Heart left ventricle (tissue), 16 donors: ENCODE measurements around the gene CXorf38. TPM values are rescaled to one million over a fixed set of nuclear protein-coding genes. Genes with fewer than 3 reads are reported as not detected.

Experiments
- ATAC-seq, 4 donors: fragments of 200-7000 bp; cut with Tn5 transposase; one replicate each; pipeline ENCODE4 v1.9.1; 2020 to 2022; ENCODE audit warnings: moderate library complexity in 4 of 4, mild to moderate bottlenecking in 3 of 4, moderate number of reproducible peaks in 1 of 4
- DNase-seq, 5 donors: peaks; one replicate each; pipeline ENCODE4 v3.0.0-alpha.2; 2020
- H3K27ac ChIP-seq, 12 donors: fragments of 200-600 bp; sonication (generic) in 4 of 12; one replicate each; pipeline versions ENCODE4 v1.5.0 to v1.8.0; 2016 to 2022; ENCODE audit warnings: mild to moderate bottlenecking in 2 of 12
- H3K27me3 ChIP-seq, 9 donors: fragments of 200-600 bp; sonication (generic) in 2 of 9; one replicate each; pipeline versions ENCODE4 v1.5.1 to v1.8.0; 2016 to 2022; ENCODE audit warnings: mild to moderate bottlenecking in 3 of 9
- H3K36me3 ChIP-seq, 9 donors: fragments of 200-600 bp; sonication (generic) in 2 of 9; one replicate each; pipeline versions ENCODE4 v1.5.0 to v1.8.0; 2018 to 2022; ENCODE audit warnings: mild to moderate bottlenecking in 2 of 9
- H3K4me1 ChIP-seq, 12 donors: fragments of 200-600 bp; sonication (generic) in 4 of 12; one replicate each; pipeline versions ENCODE4 v1.5.0 to v1.8.0; 2016 to 2022; ENCODE audit warnings: mild to moderate bottlenecking in 3 of 12
- H3K4me3 ChIP-seq, 12 donors: fragments of 200-600 bp; sonication (generic) in 4 of 12; one replicate each; pipeline versions ENCODE4 v1.5.0 to v1.8.0; 2017 to 2022; ENCODE audit warnings: mild to moderate bottlenecking in 9 of 12, moderate library complexity in 4 of 12
- H3K9me3 ChIP-seq, 12 donors: fragments of 200-600 bp; sonication (generic) in 4 of 12; one replicate each; pipeline versions ENCODE4 v1.5.0 to v1.8.0; 2016 to 2022; ENCODE audit warnings: mild to moderate bottlenecking in 1 of 12
- POLR2A ChIP-seq, 2 donors: fragments of 450-650 bp; IDR thresholded peaks; one replicate each; pipeline ENCODE4 v1.6.1; 2017; ENCODE audit warnings: antibody characterized with exemption in 2 of 2, mild to moderate bottlenecking in 2 of 2, moderate library complexity in 2 of 2
- WGBS, 4 donors: extraction: QIAGEN DNeasy Blood & Tissue Kit in 2 of 4; methylation state at CpG; one replicate each; pipeline versions ENCODE4 v1.1.5 to v1.1.7; 2013 to 2018; 5-methylcytosine and 5-hydroxymethylcytosine counted together
- intact Hi-C, 10 donors: fragments of 100-400 bp; cut with DNase I; formaldehyde crosslinking; loops; one replicate each; pipeline versions ENCODE4 v1.11.1 to v1.14.2; 2022
- long read RNA-seq, 3 donors: library from polyadenylated mRNA; unstranded; transcript quantifications; one replicate each; pipeline ENCODE4 v2.0.0, GENCODE V29; 2020 to 2021
- polyA plus RNA-seq, 2 donors: library from polyadenylated mRNA; stranded (reverse); fragments of 200-250 nt; gene quantifications; one replicate each; pipeline ENCODE4 v1.2.3, GENCODE V29; 2013
- total RNA-seq, 9 donors: library from RNA; depleted of rRNA in 2 of 9; stranded (reverse); fragments of >200 nt in 2 of 9; fragmentation: NEBNext Ultra II Directional in 3 of 9; extraction: Animal tissue kit (Norgen Biotek cat#: 25700) in 3 of 9; gene quantifications; one replicate each; pipeline versions ENCODE4 v1.1.0 to v1.2.4, GENCODE V29; 2016 to 2023
- TF ChIP-seq, protein P1 (sequence below), 12 donors: fragments of 200-600 bp; sonication (generic) in 4 of 12; IDR thresholded peaks; one replicate each; pipeline versions ENCODE4 v1.5.0 to v1.8.0; 2018 to 2022; ENCODE audit warnings: antibody characterized with exemption in 12 of 12, mild to moderate bottlenecking in 5 of 12
- donor health status: ischemic (EF 13 %, LVEDD 7.1; RV severe dilation, severe dysfunction).
- donor health status: healthy with polysubstance abuse.
- donor health status: DM: no; HTN: yes; CAD: no.
- donor health status: DM: no; HTN: no; CAD: no.
- donor health status: ischemic (EF 25% LVEDD 6.9; RV normal size, moderate dysfunction).
- donor health status: ischemic (EF 25% LVEDD 5.7; RV mildly dilated, moderate dysfunction).
- donor health status: healthy.
- donor health status: DM: yes; HTN: yes; CAD: no.
- donor health status: ischemic (EF 35%, LVEDD 5.7; RV mildly dilated, moderate dysfunction).
- donor health status: nonischemic (EF 11% LVEDD 7.7; RV severe dilation, severe dysfunction).
- donor health status: DM: yes; HTN: yes; CAD: no.
- donor health status: PGD.
- donor health status: ischemic (EF 29% LVEDD 5.4; RV normal size, mild dysfunction).
- donor health status: nonischemic (EF 23%, LVEDD 6.1; RV moderate dilation, normal function).

The CXorf38 gene, protein sequence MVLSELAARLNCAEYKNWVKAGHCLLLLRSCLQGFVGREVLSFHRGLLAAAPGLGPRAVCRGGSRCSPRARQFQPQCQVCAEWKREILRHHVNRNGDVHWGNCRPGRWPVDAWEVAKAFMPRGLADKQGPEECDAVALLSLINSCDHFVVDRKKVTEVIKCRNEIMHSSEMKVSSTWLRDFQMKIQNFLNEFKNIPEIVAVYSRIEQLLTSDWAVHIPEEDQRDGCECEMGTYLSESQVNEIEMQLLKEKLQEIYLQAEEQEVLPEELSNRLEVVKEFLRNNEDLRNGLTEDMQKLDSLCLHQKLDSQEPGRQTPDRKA
- total RNA-seq (10 to 100 TPM in 1 of 9 donors, 1 to 10 TPM in 8; 3.3 to 16.0 (median 6.0) TPM), polyA plus RNA-seq (1 to 10 TPM; 2.6 to 3.5 TPM)
- long read RNA-seq, donor 1, partial matches to known transcripts: 1 of 5 reads
- long read RNA-seq, donor 1, other reads (novel, unspliced or antisense): 0 of 5 reads
- long read RNA-seq, donor 2, transcript CXorf38-201 (7 exons, 2,118 nt): major isoform, 20 of 23 reads
- long read RNA-seq, donor 2, partial matches to known transcripts: 0 of 23 reads
- long read RNA-seq, donor 2, other reads (novel, unspliced or antisense): 3 of 23 reads
- long read RNA-seq, donor 3, partial matches to known transcripts: 0 of 4 reads
- long read RNA-seq, donor 3, other reads (novel, unspliced or antisense): 3 of 4 reads

DNA sequence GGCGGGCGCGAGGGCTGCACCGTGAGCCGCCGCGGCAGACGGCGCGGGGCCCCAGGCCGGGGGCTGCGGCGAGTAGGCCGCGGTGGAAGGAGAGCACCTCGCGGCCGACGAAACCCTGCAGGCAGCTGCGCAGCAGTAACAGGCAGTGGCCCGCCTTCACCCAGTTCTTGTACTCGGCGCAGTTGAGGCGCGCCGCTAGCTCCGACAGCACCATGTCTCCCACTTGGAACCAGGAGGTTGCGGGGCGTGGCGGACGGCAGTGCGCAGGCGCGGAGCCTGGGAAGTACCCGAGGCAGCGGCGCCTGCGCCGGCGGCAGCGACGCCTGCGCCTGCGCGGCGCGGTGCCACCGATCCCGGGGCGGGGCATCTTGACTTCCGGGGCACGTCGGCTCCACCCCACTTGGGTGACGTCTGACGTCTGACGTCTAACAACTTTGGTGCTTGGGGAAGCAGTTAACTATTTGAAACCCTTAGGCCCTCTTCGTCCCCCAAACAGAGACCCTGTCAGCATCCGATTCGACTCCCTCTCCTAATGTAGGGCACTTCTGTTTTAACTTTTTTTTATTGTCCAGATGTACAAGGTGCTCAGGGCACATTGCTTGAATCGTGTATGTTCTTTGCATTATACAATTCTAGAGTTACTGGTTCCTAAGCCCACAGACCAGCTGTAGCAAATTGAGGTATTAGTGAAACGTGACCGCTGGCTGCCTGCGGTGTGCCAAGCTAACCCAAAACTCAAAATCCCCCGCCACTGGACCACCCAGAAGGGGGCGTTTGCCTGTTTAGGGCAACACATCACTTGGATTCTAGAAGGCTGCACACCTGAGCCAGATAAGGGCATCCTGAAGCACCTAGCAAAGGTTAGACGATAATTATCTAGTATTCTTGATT lies at the start of gene CXorf38:
Gene CXorf38, minus strand, starts transcription at position 255 of the 891 bp plus-strand sequence. Its CDS starts 41 bp downstream, at position 214.
- WGBS, 4 donors: 1 to 20% (median 3%) methylated on average over 29 to 66 of the region's 66 CpGs
- DNase-seq: peak; percentile 88 to 95 (median 94)
- Histone ChIP-seq H3K27me3 (peaks cover 0 to 3% (median 0%) of the 10 kb centered on the region in 9 donors), H3K27ac (peak within 1 kb of the TSS; percentile 57 to 88 (median 84)), H3K36me3 (peaks cover 0 to 19% (median 8%) of the 10 kb centered on the region in 9 donors), H3K4me3 (peak within 1 kb of the TSS; percentile 70 to 98 (median 83)), H3K9me3 (no peaks in the 10 kb centered on the region), H3K4me1 (peaks cover 0 to 44% (median 18%) of the 10 kb centered on the region in 12 donors)
- intact Hi-C loops: loop anchor here in 4 of 10 donors (5.0 to 10.0 kb wide), 3 partner anchors 63 to 105 kb away; partner anchors contain the start of genes ATP6AP2 (in 1 of the 4) and MED14 (in 1 of the 4)
- TF ChIP-seq, protein P1, sequence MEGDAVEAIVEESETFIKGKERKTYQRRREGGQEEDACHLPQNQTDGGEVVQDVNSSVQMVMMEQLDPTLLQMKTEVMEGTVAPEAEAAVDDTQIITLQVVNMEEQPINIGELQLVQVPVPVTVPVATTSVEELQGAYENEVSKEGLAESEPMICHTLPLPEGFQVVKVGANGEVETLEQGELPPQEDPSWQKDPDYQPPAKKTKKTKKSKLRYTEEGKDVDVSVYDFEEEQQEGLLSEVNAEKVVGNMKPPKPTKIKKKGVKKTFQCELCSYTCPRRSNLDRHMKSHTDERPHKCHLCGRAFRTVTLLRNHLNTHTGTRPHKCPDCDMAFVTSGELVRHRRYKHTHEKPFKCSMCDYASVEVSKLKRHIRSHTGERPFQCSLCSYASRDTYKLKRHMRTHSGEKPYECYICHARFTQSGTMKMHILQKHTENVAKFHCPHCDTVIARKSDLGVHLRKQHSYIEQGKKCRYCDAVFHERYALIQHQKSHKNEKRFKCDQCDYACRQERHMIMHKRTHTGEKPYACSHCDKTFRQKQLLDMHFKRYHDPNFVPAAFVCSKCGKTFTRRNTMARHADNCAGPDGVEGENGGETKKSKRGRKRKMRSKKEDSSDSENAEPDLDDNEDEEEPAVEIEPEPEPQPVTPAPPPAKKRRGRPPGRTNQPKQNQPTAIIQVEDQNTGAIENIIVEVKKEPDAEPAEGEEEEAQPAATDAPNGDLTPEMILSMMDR (IDR thresholded peaks at IDR 0.05): no peak
- TF ChIP-seq POLR2A (IDR thresholded peaks at IDR 0.05): peak in 1 of 2 donors; percentile 71
- peak; percentile 76 to 93 (median 88) for ATAC-seq

DNA sequence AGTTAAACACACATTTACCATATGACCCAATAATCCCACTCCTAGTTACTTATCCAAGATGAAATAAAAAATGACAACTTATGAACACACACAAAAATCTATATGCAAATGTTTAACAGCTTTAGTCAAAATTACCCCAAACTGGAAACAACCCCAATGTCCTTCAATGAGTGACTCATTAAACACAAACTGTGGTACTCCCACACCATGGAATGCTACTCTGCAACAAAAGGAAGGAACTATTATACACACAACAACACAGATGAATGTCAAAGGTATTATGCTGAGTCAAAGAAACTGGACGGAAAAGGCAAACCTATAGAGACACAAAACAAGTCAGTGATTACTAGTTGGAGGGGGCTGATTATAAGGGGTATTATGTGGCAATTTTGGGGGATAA lies 47.4 kb upstream of the CXorf38 start:
- intact Hi-C loops: no loop called here
- Histone ChIP-seq H3K27ac (no peak overlapping the region), H3K4me1 (no peaks in the 10 kb centered on the region), H3K27me3 (peaks cover 0 to 2% (median 0%) of the 10 kb centered on the region in 9 donors), H3K36me3 (peaks cover 0 to 90% (median 65%) of the 10 kb centered on the region in 9 donors), H3K9me3 (no peaks in the 10 kb centered on the region), H3K4me3 (no peak overlapping the region)
- 87 to 97% (median 94%) methylated on average over 1 of the region's 1 CpG for WGBS, 4 donors
- TF ChIP-seq POLR2A (IDR thresholded peaks at IDR 0.05): no peak
- TF ChIP-seq, protein P1 (IDR thresholded peaks at IDR 0.05): no peak
- no peak for ATAC-seq
- no peak for DNase-seq

GRCh38 chrX:40688929-40689328 lies 41.6 kb upstream of the CXorf38 start:
- Histone ChIP-seq H3K27ac (no peak overlapping the region), H3K4me1 (no peaks in the 10 kb centered on the region), H3K27me3 (peaks cover 0 to 13% (median 0%) of the 10 kb centered on the region in 9 donors), H3K4me3 (no peak overlapping the region), H3K9me3 (no peaks in the 10 kb centered on the region), H3K36me3 (peaks cover 0 to 67% (median 43%) of the 10 kb centered on the region in 9 donors)
- intact Hi-C loops: no loop called here
- DNase-seq: no peak
- ATAC-seq: no peak
- TF ChIP-seq, protein P1 (IDR thresholded peaks at IDR 0.05): no peak
- TF ChIP-seq POLR2A (IDR thresholded peaks at IDR 0.05): no peak
